GM18502 (cell line): Measurements from ENCODE around the gene ZNF160.

ENCODE experiments used
- ATAC-seq: cut with Tn5 transposase; IDR thresholded peaks from one replicate; pipeline ENCODE4 v1.9.1; 2021; ENCODE audit warnings: mild to moderate bottlenecking; ENCODE audit not compliant: unreplicated experiment, poor library complexity

ZNF160 gene

DNA sequence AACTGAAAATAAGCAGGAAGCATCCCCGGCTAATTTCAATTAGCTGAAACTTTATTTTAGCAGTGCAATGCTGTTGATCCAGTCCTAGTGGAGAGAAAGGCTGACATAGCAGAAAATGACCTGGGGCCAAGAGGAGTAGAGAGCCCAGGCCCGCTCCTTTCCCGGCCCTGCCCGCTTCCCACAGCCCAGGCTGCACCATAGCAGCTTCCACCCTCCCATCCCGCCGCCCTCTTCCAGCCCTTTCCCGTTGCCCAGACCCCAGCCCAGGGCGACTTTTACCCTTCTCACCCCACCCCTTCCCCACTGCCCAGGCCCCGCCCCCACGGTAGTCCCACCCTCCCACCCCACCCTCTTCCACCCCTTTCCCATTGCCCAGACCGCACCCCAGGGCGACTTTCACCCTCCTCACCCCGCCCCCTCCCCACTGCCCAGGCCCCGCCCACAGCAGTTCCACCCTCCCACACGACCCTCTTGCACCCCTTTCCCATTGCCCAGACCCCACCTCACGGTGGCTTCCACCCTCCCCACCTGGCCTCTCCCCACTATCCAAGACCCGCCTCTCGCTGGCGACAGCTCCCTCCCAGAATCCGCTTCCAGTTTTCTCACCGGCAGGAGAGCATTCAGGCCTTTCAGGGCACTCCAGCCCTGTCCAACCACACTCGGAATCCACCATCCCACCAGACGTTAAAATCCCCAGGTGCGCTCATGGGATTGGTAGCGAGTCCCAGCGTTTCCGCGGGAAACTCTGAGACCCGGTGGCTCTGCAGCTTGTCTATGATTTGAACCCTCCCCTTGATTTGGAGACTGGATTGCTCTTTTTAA lies 8.3 kb downstream of the ZNF160 start:
- ATAC-seq: no peak

DNA sequence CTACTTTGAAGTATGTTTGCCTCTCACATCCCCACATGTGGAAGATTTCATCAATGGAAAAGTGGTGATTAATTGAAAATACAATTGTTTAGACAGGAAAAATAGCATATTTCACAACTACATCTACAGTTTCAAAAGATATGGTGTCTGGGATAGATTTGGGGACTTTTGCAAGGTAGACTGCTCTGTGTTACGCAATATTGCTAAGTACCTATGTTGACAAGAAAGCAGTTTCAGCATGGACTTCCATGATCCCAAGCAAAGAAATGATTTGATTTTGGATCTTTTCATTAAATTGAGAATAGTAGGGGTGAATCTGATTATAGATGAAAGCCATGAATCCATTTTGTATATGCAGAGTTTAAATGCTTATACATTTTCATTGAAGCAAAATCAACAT lies 10.5 kb downstream of the ZNF160 start:
- ATAC-seq: no peak

DNA sequence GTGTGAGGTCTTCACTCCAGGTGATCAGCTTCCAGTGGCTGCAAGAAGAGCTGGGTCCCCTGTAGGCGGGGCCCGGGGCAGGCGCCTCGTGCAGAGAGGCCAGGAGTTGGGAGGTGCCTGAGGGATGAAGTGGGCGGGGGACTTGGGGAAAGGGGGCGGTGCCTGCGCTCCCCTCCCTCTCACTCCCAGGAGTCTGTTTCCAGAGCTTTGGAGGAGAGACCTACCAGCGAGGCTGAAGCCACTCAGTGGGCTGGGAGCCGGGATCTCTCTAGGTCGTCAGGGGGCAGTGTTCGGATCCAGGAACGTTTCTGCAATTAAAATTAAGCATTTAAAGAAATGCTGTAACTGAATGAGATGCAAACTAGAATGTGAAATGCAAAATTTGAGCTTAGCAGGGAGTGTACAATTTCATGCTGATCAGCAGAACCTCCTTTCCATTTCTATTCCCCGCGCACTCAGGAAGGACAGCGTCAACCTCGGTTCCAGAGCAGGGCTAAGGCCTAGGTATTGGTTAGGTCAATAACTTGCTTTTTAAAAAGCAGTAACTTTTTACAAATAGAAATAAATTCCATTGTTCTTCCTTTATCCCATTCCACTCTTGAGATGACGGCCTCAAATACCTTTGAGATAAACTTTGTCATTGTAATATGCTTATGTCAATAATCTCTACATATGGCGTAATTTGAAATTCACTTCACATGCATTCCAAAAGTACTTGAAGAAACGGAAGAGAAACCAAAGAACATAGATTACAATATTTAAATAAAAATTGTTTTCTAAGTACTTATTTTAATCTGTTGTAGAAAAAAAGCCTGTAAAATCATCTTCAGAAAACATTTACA lies 11.6 kb downstream of the ZNF160 start:
- ATAC-seq: no peak

DNA sequence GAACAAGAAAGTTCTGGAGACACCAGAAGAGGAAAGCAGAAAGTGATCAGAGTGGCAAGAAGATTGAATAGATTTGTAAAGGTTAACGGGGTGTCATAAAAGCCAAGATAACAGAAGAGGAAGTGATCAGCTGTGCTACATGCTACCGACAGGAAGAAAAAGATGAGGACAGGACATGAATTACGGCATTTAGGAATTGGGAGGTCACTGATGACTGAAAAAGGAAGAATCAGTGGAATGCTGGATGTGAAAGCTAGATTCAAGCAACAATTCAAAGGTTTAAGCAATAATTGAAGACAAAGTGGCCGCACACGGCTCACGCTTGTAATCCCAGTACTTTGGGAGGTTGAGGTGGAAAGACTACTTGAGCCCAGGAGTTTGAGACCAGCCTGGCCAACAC lies 15.1 kb downstream of the ZNF160 start:
- no peak for ATAC-seq

DNA sequence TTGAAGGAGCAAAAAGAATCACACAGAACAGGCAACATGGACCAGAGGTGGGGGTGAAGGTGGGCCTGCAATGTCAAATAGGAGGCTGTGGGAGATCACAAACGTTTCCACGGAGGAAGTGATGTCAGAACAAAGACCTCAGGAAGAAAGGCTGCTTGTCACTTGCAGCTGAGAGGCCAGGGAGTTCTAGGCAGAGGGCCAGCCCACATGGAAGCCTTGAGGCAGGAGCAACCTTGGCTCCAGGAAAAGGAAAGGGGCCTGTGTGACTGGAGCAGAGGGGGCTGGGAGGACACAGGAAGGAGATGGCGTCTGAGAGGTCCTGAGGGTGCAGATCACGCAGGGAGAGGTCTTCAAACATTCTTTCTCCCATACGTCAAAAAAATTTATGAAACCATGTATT lies 16.3 kb downstream of the ZNF160 start:
- no peak for ATAC-seq

DNA sequence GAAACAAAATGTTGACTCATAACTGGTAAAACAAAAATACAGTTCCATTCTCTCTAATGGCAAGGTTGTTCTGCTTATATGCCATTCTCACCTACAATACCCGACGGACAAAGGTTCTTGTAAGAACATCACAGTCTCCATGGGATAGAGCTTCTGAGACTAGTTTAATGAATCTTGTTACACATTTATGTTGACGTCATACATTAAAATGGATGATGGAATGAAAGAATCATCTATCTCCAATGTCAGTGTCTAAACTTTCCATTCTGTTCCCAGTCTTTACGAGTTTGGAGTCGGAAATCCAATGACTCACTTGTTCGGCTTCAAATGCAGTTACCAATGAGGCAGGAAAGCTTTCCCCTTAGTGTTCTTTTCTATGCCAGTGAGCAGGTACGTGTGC lies 17.7 kb downstream of the ZNF160 start:
- no peak for ATAC-seq

DNA sequence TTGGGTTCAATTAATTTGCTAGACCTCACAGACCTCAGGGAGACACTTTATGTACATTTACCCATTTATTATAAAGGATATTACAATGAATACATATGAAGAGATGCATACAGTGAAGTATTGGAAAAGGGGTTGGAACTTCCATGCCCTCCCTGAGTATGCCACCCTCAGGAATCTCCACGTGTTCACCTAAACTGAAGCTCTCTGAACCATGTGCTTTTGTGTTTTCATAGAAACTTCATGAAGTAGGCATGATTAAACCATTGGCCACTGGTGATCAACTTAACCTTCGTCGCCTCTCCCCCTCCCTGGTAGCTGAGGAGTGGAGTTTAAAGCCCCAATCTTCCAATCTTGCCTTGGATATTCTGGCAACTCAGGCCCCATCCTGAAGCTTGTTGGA lies 20.3 kb downstream of the ZNF160 start:
- no peak for ATAC-seq

DNA sequence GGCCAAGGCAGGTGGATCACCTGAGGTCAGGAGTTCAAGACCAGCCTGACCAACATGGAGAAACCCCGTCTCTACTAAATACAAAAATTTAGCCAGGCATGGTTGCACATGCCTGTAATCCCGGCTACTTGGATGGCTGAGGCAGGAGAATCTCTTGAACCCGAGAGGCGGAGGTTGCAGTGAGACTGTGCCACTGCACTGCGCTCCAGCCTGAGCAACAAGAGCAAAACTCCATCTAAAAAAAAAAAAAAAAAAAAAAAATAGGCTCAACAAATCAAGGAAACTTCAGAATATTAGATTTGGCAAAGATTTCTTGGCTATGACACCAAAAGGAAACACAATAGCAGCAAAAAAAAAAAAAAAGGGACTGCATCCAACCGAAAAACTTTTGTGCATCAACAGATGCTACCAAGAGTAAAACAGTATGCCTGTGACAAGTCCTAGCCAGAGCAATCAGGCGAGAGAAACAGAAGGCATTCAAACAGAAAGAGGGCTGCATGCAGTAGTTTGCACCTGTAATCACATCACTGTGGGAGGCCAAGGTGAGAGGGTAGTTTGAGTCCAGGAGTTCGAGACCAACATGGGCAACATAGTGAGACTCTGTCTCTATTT lies 23.8 kb downstream of the ZNF160 start:
- ATAC-seq: no peak

DNA sequence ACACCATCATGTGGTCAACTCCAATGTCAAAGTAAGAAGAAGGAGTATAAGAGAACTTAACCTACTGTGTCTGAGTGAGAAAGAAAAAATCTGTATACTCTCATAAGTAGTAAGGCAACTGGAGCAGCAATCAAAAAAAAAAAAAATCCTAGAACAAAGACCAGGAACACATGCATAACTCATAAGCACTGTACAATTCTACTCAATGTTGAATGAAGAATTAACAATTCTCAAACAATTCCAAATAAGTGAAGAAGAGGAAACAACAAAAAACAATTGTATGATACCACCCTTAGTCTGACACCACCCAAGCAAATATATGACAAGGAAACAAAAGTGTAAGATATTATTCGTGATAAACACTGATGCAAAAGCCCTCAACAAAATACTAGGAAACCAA lies 24.6 kb downstream of the ZNF160 start:
- no peak for ATAC-seq

DNA sequence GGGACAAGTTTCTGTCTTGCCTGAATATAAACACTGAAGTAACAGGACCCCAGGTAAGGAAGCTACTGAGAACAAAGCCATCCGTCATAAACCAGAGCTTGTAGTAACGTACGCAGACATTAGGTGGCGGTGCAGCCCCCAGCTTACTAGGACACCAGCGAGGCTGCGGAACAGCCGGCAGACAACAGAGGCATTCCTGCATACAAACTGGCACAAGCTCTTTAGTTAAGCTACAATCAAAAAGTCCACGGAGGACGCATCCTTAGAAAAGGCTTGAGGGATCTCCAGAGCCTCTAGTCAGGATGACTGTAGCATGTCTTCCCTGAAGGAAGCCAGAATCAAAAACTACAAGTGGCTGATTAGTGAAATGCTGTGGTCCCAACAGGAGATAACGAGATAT lies 26.2 kb downstream of the ZNF160 start:
- ATAC-seq: no peak

DNA sequence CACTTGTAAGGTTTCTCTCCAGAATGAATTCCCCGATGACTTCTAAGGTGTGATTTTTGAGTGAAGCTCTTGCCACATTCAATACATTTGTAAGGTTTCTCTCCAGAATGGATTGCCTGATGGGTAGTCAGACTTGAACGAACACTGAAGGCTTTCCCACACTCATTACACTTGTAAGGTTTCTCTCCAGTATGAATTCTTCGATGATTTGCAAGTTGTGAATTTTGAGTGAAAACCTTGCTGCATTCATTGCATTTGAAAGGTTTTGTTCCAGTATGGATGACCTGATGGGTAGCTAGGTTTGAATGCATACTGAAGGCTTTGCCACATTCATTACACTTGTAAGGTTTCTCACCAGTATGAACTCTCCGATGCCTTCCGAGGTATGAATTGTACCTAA lies 34.4 kb downstream of the ZNF160 start:
- ATAC-seq: no peak

DNA sequence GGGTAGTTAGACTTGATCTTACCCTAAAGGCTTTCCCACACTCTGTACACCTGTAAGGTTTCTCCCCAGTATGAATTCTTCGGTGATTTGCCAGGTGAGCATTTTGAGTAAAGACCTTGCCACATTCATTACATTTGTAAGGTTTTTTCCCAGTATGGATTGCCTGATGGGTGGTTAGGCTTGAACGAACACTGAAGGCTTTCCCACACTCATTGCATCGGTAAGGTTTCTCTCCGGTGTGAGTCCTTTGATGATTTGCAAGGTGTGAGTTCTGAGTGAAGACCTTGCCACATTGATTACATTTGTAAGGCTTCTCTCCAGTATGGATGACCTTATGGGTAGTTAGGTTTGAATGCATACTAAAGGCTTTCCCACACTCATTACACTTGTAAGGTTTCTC lies 35.0 kb downstream of the ZNF160 start:
- no peak for ATAC-seq

DNA sequence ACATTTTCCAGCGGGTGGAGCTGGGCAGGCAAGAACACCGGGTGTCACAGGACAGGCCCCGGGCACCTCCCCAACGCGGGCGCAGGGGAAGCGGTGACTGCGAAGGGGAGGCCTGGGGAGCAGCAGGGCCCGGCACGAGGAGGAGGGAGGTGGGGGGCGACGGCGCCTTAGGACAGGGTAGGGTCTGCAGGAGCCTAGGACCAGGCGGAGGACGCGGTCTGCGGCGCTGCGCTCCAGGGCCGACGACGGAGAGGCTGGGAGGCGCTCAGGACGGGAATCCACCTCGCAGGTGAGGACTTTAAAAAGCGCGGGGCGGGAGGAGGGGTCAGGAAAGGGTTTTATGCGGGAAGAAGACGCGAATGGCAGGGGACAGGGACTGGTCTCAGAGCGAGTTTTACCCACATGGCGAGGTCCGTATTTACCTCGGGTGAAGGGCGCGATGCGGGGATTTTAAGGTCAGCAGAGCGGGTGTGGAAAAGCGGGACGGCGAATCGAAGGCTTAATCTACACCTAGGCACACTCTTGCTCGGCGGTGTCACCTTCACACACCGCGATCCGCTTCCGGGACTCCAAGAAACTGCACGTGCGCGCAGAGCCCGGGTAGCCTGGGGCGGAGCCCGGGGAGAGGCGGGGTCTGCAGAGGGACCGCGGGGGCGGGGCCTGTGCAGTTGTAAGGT lies 45.2 kb downstream of the ZNF160 start:
- ATAC-seq: no peak

DNA sequence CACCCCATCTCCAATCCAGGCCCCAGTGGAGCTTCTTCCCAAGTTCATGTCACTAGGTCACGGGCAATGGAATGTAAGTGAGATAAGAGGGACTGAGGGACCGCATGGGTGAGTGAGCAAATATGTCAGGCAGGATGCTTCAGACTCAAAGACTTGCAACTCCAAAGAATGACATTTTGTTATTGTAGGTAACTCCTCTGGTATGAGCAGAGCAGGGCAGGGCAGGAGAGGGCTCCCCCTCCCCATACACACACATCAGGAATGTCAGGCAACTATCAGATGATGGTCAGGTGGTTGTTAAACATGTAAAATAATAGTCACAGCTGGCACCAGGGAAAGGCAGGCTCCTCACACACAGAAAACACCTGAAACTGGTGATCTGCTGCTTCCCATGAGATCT lies 48.1 kb downstream of the ZNF160 start:
- ATAC-seq: no peak

DNA sequence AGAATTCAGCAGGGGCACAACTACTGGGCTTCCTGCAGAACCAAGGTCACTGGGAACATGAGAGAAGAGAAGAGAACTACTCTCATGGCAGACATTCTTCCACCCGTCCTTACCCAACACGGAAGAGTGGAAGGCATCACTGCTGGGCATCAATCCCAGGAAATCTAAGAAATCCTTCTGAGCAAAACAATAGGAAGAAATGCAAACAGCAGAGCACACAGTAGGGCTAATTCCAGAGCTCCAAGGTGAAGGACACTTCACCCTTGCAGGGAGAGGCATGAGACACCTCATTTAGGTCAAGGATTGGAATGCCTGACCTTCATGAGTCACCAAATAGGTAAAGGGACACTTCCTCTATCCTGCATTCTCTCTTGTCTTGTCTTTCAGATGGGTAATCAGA lies 55.8 kb downstream of the ZNF160 start:
- ATAC-seq: no peak

DNA sequence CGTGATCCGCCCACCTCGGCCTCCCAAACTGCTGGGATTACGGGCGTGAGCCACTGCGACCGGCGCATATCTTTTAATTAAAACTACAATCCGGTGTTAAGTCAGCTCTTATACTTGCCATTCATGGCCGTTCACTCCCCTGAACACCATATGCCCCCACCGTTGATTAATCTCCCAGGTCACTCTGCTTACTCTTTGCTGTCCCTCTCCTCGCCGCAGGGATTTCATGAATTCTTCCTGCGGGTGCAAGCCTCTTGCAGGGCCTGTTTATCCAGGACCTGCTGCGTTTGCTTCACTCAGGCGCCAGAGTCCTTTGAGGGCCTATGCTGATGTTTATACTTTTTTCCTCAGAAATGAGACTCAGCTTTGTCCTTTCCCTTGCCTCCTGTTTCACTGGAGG lies 57.7 kb downstream of the ZNF160 start:
- no peak for ATAC-seq

DNA sequence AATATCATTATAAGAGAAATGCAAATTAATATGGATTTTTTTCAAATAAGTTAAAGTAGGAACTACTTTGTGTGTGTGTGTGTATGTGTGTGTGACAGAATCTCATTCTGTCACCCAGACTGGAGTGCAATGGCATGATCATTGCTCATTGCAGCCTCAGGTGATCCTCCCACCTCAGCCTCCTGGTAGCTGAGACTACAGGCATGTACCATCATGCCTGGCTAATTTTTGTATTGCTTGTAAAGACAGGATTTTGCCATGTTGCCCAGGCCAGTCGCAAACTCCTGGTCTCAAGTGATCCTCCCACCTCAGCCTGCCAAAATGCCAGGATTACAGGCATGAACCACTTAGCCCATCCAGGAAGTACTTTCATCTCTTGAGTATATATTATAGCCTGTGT lies 61.9 kb downstream of the ZNF160 start:
- ATAC-seq: no peak

DNA sequence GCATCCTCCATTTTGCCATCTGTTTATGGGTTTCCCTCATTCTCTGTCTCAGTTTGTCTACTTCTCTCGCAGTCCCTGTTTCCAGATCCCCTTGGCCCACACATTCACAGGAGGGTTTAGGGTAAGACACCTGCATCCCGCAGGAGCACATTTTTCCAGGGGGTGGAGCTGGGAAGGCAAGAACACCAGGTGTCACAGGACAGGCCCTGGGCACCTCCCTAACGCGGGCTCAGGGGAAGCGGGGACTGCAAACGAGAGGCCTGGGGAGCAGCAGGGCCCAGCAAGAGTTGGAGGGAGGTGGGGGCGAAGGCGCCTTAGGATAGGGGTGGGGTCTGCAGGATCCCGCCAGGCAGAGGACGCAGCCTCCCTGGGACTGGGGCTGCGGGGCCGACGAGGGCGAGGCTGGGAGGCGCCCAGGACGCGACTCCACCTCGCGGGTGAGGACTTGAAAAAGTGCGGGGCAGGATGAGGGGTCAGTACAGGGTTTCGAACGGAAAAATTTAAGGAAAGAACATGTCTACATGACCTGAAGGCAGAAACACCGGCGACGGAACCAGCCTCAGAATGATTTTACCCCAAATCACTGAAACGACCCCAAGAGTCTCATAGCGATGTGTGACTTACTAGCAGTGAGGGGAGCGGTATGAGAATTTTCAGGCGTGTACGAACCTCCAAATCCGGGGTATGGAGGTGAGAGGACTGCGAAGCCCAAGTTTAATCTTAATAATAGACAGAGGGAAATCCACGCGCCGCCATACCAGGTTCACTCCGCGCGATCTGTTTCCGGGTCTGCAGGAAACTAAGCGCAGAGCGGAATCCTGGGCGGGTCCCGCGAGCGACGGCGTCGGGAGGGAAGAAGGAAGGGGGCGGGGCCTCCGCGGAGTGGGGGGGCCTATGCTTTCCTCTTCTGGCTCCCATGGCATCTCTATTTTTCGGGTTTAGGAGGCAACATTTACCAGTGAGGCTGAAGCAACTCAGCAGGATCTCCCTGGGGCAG lies 65.8 kb downstream of the ZNF160 start:
- no peak for ATAC-seq

DNA sequence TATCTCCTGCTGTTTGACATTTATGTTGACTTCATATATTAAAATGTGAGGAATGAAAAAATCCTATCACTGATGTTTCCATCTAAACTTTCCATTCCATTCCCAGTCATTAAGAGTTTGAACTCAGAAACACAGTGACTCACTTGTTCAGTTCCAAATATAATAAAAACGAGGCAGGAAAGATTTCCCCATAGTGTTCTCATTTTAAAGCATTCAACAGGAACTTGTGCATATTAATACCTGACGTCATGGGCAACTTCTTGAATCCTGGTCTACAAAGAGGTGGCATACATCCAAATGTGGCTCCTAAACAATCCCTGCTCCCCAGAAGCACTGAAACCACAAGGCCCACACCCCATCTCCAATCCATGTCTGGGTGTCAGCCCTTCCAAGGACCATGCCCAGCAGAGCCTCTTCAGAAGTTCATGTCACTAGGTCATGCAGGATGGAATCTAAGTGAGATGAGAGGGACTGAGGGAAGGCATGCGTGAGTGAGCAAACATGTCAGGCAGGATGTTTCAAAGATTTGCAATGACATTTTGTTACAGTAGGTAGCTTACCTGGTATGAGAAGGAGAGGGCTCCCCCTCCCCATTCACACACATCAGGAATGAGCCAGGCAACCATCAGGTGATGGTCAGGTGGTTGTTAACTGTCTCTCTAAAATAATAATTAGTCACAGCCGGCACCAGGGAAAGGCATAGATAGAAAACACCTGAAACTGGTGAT lies 68.1 kb downstream of the ZNF160 start:
- no peak for ATAC-seq
